Activated CD4-positive, alpha-beta T cell treated with anti-CD3 and anti-CD28 coated beads, Interleukin-2, amount 50 U/mL, for 24 hours (primary cell): ENCODE data around the gene CSAD.
"Not testable (repeated sequence)": the region's sequence is repeated elsewhere in the genome, so short reads cannot be mapped to it uniquely, and the experiment has no call there.

ENCODE experiments used
- DNase-seq, 2 donors: peaks; one replicate each; pipeline ENCODE4 v3.0.0-alpha.2; 2020; ENCODE audit warnings: low read depth in 1 of 2, low spot score in 1 of 2

Gene CSAD

DNA sequence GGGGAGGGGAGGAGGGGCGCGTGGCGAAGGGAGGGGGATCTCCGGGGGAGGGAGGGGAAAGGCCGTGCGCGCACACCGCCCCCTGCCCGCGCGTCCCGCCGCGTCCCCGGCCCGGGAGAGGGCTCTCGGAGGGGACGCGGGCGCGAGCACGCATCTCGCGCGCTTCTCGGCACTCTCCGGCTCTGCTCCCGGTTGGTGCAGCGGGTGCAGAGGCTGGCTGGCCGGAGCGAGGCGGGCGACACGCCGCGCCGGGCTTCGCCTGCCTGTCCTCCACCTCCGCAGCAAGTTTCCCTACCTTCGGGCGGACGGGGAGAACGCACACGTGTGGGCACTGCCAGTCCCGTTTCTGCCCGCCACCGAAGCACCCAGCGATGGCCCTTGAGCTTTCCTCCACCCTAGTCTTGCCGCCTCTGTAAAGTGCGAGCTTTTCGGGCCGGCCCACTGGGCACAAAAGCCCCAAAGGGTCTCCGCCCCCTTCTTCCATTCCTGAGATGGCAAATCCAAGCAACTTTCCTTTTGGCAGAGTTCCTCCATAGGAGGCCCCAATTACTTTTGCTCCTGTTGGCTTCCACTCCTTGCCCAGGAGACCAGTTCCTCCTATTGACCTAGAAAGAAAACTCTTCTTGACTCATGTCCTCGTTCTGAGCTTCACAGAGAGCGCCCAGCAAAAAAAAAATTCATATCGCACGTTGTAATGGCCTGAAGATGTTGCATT is 363 bp upstream of the CSAD start:
- DNase-seq = peak in 1 of 2 donors; percentile 59

DNA sequence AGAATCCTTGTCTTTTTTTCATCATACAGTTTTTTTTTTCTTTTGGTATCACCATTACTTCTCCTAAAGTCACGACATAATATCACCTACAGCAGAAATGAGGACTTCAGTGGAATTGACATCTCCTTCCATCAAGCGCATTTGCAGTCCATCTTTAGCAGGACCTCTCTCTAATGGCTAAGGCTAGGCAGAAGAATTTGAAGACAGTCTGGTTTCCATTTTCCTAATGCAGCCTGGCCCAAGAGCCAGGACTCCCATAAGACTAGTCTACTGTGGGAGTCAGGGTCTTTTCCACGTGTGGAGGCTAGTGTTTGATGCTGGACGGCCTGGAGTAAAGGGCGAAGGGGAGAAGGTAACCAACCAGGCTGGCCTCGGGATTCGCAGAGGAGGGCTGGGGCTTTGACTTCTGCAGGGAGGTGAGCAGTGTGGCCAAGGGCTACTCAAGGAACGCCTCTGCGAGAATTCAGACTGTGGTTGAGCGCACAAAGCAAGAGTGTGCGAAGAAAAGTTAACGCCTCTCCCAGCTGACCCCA is 972 bp downstream of the CSAD start:
- no peak for DNase-seq

DNA sequence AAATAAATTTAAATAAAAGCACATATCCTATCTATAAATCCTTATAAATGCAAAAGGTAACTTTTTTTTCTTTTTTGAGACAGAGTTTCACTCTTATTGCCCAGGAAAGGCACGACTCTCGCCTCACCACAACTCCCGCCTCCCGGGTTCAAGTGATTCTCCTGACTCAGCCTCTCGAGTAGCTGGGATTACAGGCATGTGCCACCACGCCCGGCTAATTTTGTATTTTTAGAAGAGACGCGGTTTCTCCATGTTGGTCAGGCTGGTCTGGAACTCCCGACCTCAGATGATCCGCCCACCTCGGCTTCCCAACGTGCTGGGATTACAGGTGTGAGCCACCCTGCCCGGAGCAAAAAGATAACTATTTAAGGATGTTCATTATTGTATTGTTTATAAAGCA is 1.9 kb downstream of the CSAD start:
- not testable (repeated sequence) for DNase-seq

DNA sequence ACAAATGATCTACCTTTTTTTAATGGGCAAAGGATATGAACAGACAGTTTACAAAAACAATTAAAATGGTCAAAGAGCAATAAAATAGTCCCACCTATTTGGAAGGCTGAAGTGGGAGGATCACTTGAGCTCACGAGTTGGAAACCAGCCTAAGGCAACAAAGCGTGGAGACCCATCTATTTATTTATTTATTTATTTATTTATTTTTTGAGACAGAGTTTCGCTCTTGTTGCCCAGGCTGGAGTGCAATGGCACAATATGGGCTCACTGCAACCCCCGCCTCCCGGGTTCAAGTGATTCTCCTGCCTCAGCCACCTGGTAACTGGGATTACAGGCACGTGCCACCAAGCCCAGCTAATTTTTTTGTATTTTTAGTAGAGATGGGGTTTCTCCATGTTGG is 3.3 kb downstream of the CSAD start:
- not testable (repeated sequence) for DNase-seq

DNA sequence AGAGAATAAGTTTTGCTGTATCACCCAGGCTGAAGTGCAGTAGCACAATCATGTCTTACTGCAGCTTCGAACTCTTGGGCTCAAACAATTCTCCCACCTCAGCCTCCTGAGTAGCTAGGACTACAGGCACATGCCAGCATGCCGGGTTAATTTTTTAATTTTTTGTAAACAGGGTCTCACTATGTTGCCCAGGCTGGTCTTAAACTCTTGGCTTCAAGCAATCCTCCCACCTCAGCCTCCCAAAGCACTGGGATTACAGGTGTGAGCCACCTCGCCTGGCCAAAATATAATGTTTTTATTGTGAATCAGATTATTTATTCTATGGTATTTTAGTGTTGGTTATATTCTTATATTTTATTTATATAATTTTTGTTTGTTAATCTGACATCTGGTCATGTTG is 4.0 kb downstream of the CSAD start:
- no peak for DNase-seq

DNA sequence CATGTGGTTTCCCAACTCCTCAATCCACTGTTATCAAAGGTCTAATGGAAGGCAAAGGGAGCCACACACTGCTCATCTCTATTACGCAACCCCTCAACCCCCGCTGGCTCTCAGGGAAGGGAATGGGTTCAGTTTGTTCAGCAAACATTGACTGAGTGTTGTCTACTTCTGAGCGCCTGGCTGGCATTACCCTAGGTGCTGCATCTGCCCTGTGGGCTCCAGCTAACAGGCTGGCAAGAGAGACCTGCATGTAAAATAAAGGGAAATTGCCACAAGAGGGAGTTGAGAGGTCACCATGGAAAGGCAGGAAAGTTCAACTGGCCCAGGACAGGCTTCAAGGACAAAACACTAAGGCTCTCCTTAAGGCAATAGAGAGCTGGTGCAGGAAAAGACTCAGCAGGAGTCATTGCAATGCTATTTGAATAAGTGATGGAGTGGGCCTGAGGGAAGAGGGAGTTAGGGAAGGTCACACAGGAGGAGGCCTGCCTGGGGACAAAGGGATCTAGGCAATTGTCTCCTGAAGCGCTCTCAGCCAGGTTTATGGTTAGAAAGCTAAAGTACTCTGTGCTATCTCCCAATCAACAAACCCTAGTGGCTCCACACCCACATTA is 5.7 kb downstream of the CSAD start:
- DNase-seq = no peak

DNA sequence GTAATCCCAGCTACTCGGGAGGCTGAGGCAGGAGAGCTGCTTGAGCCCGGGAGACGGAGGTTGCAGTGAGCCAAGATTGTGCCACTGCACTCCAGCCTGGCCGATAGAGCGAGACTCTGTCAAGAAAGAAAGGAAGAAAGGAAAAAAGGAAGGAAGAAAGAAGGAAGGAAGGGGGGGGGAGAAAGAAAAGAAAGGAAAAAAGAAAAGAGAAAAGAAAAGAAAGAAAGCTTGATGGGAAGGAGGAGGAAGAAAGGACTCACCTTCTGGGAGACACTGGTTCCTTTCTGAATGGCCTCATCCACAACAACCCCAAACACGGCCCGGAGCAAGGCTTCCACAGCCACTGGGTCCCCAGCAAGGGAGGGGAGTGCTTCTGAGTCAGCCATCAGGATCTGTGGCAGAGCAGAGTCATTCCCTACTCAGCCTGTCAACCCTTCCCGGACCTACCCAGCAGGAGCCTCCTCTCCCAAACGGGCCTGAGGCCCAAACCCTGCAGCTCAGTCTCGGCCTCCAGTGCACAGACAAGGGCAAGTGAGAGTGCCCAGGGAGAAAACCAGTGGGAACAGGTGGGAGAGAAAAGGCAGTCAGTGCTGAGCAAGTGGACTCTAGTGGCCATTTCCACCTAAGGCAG is 7.5 kb downstream of the CSAD start:
- DNase-seq = no peak

DNA sequence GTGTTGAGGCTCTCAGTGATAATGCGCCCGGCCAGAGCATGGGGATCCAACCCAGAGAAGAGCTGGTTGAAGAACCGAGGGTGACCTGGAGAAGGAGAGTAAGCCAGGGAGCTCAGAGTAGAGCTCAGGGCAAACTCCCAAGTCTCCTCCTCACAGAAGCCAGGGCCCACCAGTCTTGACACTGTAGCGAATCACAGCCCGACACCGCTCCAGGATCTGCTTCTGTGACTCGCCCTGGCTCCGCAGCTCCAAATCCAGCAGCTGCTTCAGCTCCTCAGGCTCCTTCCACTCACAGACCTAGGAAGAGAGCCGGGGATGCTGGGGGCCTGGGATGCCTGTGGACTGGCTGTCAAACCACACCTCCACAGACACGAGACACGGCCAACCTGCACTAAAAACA is 8.4 kb downstream of the CSAD start:
- DNase-seq = no peak

DNA sequence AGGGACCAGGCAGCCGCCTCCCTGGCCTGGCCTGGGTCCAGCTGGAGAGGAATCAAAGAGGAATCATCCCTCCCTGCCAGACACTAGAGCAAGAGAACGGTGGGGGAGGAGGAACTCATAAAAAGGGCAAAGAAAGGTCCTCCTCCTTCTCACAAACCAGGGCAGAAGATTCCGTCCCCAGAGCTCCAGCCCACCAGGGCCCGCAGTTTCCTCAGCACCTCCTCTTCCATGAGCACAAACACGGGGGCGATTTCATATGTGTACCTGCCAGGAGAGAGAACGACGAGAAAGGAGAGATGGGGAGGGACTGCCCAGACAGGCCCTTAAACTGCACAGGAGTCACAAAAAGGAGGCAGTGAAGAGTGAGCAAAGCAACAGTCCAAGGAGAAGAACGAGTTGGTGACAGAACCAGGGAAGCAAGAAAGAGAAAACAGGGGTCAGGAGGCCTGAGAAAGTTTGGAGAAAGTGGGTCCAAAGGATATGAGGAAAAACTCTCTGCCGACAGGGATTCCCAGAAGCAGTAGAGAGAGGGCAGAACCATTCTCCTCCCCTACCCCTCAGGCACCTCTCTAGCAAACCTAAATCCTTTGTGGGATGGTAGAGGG is 8.9 kb downstream of the CSAD start:
- DNase-seq = no peak

DNA sequence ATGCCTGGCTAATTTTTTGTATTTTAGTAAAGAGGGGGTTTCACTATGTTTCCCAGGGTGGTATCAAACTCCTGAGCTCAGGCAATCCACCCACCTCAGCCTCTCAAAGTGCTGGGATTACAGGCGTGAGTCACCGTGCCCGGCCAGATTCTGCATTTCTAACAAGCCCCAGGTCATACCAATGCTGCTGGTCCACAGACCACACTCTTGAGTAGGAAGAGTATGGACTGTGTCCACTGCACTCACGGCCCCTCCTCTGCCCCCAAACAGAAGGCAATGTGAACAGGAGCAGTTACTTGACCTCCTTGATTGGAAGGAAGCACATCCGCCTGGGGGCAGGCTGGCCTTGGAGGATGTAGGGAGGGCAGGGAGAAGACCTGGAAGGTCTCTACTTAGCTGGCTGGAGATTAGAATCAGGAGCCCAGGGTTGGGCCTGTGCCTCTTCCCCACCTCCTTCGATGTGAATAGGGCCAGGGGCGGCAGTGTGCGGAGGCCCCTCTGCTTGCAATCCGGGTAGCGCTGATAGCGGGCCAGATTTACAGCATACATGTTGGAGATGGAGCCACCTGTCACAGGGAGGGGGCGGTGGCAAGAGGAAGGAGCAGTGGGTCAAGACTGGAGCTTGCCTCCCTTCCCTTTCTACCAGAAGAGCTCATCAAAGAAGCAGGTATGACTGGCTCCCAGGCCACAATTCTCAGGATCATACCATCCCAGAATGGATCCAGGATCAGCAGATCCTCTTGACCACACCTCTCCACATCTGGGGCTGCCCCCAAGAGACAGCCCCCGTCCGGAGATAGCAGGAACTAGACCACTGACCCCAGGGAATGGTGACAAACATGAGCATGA is 9.6 kb downstream of the CSAD start:
- DNase-seq = no peak

DNA sequence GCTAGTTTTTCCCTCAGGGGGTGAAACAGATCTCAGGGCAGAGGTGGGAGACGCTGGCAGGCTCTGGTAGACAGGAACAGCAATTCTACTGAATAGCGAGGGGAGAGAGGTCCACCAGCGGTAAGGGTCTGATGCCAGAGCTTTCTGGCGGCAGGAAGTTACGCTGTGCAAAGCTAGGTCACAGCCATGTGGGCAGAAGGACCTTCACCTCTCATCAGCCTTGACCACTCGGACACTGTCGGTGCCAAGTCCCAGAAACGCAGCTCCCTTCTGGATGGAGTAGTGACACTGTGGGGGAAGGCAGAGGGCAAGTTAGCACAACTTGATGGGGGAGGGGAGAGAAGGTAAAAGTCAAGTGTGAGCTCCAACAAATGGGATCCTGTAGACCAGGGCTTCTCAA is 10.5 kb downstream of the CSAD start:
- DNase-seq = no peak

DNA sequence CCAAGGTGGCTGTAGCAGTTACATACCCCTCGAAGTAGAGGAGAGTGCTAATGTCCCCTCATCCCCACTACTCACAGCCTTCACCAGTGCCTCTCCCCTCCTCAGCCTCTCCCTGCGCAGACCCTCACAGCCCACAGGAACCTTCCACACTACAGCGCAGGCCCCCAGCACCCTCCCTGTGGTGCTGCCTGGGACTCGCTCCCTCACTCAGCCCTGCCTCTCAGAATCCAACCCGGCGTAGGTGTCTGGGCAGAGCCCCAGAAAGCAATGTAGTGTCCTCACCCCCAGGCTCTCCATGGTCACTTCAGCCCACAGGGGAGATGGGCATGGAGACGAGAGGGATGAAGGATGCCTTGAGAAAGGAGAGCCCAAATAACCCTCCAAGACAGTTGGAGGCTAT is 11.1 kb downstream of the CSAD start:
- no peak for DNase-seq

DNA sequence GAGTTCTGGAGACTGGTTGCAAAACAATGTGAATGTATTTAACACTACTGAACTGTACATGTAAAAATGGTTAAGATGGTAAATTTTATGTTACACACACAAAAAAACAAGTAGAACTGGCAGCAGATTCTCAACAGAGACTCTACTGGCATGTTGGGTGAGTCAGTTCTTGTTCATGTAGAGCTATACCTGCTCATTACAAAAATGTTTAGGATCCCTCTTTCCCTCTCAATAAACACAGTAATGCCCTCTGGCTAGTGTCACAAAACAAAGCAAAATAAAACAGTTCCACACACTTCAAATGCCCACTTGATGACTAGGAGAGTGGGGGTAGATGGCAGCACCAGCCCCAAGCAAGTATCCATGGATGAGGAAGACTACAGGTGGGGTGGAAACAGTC is 13.9 kb downstream of the CSAD start:
- no peak for DNase-seq

DNA sequence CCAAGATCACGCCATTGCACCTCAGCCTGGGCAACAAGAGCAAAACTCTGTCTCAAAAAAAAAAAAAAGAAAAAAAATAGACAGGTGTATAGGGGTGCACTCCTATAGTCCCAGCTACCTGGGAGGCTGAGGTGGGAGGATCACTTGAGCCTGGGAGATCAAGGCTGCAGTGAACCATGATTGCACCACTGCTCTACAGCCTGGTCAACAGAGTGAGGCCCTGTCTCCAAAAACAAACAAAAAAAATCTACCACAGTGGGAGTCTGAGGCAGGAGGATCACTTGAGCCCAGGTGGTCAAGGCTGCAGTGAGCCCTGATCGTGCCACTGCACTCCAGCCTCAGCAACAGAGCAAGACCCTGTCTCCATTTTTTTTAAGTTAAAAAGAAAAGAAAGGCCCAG is 17.7 kb downstream of the CSAD start:
- DNase-seq = not testable (repeated sequence)

DNA sequence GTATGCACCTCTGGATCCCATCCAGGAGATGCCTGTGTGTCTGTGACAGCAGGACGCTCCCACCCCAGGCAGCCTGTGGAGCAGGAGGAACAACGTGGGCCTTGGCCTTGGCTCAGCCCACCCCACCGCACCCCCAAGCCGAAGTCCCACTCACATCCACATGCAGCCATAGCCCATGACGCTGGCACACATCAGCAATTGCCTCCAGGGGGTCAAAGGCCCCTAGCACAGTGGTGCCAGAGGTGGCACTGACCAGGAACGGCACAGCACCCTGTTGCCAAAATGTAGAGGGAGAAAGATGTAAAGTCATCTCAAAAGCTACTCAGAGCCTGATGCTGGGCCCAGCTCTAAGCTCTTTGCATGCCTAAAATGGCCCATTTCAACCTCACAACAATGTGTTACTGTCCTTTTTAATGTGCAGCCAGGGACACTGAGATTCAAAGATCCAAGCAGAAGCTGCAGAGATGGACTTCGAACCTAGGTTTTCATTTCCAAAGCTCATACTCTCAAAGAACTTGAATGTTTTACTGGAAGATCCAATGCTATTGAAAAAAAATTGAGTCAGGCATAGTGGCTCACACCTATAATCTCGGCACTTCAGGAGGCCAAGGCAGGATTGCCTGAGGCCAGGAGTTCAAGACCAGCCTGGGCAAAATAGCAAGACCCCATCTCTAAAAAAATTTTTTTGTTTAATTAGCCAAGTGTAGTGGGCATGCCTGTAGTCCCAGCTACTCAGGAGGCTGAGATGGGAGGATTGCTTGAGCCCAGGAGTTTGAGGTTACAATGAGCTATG is 19.4 kb downstream of the CSAD start:
- no peak for DNase-seq

DNA sequence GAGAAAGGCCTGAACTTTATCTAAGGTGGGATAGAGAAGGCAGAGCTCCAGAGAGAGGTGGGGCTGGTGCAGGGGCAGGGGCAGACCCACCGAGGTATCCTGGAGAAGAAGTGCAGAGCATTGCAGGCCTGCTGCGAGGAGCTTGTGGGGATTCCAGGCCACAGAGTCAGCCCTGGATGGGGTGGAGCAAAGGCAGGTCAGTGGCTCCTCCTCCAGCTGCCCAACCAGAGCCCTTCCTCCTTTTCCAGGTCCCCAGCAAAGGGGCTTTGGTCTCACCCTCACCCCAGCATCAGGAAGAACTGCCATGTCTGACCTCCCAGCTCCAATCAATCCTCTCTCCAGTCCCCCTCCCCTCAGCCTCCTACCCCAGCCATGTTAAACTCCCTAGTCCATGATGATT is 20.1 kb downstream of the CSAD start:
- no peak for DNase-seq

DNA sequence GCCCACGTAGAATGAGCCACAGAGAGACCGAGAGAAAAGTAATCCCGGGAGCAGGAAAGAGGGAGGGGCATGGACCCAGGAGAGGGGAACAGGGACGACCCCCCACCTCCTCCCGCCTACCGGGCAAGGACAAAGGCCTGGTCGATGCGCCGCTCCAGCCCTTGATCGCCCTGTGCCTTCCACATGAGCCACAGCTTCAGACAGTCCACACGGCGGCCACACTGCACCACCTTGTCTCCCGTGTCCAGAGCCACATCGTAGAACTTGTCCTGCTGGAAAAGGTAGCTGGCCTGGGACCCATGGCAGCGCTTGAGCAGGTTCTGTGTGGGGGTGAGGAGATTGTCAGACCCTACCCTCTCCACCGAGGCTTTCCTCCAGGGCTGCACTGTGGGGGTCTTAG is 20.7 kb downstream of the CSAD start:
- no peak for DNase-seq

DNA sequence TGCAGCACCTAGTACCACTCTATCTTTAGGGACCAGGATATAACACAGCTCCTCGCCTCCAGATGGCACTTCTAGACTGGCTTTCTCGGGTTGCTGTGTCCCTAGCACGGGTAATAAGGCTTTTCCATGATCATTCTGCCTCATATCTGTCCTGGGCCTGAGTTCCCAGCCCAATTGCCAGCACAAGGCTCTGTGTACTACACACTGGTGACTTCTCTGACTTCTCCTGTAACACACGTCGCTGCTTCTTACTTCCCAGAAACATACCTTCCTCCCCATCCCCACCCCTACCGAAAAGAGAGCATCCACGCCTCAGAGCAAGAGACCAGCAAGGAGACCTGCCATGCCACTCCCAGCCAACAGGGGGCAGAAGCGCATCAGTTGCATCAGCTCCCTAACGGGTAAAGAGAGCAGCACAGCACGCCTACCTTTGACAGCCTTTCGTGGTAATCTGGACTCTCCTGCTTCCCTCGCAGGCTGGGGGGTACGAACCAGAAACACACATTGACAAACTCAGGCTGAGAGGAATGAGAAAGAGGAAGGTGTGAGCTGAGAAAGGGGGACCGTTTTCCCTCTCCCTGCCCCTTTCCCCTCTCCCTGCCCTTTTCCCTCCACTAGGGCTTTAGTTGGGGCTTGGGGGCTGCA is 21.4 kb downstream of the CSAD start:
- DNase-seq = peak; percentile 86 to 87

DNA sequence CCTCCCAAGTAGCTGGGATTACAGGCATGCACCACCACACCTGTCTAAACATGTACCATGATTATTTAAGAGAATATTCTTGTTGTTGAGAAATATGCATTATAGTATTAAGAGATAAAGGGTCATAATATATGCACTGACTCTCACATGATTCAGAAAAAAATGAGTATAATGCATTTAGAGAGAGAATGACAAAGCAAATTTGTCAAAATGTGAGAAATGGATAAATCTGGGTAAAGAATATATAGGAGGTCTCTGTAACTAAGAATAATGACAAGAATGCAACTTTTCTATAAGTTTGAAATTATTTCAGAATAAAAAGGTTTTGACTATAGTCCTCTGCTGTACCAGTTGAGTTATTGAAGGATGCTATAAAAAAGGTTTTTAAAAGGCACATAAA is 28.3 kb downstream of the CSAD start:
- no peak for DNase-seq

DNA sequence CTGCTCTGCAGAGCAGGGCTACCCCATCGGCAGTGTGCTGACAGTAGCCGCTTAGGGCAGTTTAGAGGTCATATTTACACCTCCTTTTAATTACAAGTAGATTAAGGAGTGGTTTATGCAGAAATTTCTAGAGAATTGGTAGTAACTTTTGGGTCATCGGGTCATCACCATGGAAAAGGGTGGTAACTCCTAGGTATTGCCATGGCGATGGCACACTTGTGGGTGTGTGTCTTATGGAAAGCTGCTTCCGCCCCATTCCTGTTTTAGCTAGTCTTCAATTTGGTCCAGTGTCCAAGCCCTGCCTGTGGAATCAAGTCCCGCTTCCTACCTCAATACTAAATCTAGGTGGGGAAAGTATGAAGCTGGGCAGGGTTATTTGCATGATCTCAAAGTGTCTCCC is 29.7 kb downstream of the CSAD start:
- no peak for DNase-seq
